GM12892 (cell line): ENCODE measurements around the gene WSCD1.

Source experiments
- POLR2A ChIP-seq: IDR thresholded peaks from 2 replicates; pipeline ENCODE4 v1.6.1; 2011; ENCODE audit warnings: low read depth, low read length, control low read depth
- POLR2AphosphoS5 ChIP-seq: IDR thresholded peaks from 2 replicates; pipeline ENCODE4 v1.6.1; 2011; ENCODE audit warnings: low read depth, low read length, control low read depth
- TAF1 ChIP-seq: IDR thresholded peaks from 2 replicates; pipeline ENCODE4 v1.6.1; 2011; ENCODE audit warnings: low read depth, mild to moderate bottlenecking, control low read depth, low read length, borderline replicate concordance

- no peak for TF ChIP-seq POLR2A
- TF ChIP-seq POLR2AphosphoS5: no peak
- TF ChIP-seq TAF1: no peak
These were observed 29.3 kb downstream of the WSCD1 start for GRCh38 chr17:6099492-6099891.
